NCI-H2107 (cell line): Measurements from ENCODE around the gene A3GALT2.
"Not testable (repeated sequence)": the region's sequence is repeated elsewhere in the genome, so short reads cannot be mapped to it uniquely, and the experiment has no call there.

ENCODE experiments used
- DNase-seq: peaks from one replicate; lab custom pipeline; 2025; lab: John Stamatoyannopoulos, UW

Gene A3GALT2

DNA sequence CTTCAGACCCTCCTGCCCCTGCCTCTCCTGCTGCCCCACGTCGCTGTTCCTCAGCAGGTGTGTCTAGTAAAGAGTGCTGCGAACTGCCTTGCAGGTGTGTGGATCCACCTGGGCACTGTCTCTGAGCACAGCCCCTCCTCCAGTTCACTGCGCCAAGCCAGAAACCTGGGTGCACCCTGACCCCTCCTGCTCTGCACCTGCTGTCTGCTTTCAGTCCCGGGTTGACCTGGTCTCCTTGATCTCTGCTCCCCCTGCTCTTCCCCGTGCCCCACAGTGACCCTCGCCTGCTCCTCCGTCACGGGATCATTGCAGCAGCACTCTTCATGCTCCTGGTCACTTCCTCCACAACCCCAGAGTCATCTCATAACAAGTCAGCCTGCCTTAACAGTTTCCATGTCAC, 6.5 kb downstream of the A3GALT2 start:
- DNase-seq: no peak

DNA sequence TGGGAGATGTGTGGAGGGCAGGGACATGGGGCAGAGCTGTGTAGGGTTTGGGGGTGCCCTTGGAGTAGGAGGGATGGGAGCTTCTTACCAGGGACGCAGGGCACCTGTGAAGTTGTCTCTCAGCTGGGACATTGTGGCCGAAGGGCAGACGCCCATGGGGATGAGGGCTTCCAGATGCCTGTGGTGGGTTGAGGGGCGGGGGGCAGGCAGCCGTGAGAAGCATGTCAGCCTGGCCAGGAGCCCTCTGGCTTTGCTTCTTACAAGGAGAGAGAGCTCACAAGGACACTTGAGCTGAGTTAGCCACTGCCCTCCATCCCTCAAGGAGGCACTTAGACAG, 8.5 kb downstream of the A3GALT2 start:
- no peak for DNase-seq

DNA sequence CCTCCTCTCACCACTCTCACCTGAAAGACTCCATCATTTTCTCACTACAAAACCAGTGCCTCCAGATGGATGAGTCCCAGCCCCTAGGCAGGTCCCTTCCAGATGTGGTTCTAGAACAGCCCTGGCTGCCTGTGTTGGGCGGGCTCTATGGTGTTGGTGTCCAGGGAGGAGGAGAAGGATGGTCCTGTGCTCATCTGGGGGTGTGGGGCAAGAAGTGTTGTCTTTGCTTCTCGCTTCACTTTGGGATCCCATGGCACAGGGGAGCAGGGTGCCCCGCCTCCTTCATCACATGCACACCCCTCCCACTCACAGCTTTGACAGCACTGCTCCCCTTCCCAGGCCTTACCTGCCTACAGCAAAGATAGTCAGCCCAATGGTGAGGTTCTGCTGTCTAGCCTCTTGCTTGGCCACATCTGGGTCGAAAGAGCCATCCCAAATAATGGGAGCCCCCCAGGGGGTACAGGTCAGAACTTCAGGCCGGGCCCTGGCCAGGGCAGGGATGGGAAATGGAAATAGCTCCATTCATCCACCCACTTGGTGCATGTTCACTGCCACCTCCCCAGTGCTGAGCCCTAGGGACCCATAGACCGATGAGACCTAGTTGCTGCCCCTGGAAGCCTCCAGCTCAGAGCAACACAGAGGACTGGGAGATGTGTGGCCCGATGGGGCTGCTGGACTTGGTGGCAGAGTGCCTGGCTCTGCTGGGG, 9.0 kb downstream of the A3GALT2 start:
- DNase-seq: no peak

DNA sequence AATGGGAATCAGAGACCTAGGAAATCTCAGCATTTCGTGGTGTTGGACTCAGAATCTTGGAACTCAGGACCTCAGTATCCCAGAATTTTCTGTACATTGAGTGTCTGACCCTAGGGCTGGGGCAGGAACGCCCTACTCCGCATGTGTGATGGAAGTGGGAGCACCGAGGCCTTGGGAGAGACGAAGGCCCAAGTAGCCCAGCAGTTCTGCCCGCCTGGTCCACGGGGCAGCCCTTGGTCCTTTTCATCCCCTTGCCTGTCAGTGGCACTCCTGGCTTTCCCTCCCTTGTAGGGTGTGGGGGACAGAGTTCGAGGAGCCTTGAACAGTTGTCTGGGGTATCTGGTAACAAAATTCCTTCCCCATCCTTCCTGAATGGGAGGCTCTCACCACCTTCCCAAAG, 10.2 kb downstream of the A3GALT2 start:
- no peak for DNase-seq

DNA sequence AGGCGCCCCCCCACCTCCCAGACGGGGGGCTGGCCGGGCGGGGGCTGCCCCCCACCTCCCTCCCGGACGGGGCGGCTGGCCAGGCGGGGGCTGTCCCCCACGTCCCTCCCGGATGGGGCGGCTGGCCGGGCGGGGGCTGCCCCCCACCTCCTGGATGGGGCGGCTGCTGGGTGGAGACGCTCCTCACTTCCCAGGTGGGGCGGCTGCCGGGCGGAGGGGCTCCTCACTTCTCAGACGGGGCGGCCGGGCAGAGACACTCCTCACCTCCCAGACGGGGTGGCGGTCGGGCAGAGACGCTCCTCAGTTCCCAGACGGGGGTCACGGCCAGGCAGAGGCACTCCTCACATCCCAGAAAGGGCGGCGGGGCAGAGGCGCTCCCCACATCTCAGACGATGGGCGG, 11.5 kb downstream of the A3GALT2 start:
- DNase-seq: not testable (repeated sequence)

DNA sequence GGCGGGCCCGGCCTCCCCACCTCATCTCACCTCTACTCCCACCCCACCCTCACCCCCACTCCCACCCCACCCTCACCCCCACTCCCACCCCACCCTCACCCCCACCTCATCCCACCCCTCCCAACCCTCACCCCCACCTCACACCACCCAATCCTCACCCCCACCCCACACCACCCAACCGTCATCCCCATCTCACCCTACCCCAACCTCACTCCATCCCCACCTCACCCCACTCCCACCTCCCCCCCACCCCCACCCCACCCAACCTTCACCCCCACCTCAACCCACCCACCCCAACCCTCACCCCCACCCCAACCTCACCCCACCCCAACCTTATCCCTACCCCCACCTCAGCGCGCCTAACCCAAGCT, 13.4 kb downstream of the A3GALT2 start:
- DNase-seq: no peak

DNA sequence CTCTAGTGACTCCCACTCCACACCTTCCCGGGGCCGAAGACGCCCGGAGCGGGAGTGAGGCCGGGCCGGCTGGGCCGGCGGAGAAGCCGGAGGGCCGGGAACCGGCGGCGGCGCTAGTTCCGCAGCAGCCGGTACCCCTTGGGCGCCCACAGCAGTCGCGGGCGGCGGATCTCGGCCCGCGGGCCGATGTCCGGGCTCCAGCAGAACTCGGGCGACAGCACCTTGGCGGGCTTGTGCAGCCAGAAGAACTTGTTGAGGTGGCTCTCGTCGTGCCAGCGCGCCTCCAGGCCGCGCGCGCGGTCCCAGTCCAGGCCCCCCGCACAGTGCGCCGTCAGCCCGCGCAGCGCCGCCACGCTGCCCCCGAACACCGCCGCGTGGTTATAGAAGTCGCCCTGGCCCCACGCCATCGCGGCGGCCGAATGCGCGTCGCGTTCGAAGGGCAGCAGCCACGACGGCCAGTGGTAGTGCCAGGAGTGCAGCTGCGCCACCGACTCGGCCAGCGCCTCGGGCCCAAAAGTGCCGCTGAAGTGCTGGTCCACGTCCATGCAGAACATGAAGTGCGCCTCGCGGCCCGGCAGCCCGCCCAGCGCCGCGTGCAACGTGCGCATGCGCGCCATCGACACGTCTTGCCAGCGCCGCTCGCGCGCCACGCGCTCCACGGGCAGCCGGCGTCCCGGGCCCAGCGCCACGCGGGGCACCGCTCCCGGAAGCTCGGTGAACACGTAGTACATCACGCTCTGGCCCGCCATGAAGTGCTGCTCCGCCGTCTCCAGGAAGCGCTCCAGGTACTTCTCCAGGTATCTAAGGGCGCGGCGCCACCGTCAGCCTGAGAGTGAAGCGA, 14.0 kb downstream of the A3GALT2 start:
- DNase-seq: no peak

DNA sequence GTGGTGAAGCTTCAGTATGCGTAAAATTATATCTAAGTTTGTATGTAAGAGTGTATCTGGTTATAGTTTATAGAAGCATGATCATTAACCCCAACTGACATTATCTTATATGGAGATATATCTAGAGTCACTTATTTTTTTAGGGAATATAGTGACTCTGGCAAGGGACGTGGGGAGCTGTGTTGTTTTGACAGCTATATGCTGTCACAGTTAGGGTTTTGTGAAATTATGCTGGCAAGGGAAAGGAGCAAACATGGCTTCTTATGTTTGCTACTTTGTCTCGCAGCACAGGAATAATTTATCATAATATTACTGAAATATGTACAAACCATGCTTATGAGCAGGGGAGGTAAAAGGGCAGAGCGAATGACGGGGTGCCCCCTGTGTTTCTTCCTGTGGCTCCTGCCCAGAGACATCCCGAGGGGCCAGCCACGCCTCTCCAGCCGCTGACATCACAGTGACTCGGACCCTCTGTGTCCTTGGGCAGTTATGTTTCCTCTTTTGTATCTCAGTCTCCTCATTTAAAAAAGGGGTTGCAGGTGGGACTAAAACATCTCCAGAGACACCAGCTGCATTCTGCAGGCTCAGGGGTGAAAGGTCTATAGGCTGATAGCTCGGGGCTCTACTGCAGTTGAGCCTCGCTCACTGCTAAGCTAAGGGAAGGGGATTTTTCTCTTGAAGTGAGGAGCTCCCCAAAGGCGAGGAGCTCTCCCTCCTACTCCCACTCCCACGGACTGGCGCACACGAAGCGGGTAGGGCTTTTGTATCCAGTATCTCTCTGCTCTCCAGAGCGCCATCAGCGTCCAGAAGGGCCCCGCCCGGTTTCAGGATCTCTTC, 14.9 kb downstream of the A3GALT2 start:
- no peak for DNase-seq

DNA sequence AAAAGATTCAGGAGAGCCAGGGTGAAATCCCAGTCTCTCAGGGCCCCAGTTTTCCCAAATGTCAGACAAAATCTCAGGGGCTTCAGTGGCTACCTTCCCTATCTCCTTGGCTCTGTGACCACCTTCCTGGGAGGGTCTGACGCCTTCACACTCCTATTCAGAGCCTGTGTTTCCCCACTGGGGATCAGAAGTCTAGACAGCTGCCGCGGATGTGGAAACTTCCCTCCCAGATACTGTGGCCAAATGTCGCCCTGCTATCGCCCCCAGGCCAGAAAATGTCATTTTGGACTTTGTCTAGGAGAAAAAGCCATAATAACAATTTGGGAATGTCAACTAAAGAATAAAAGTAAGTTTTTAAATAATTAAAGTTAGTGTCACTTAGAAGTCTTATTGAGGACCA, 15.9 kb downstream of the A3GALT2 start:
- no peak for DNase-seq

DNA sequence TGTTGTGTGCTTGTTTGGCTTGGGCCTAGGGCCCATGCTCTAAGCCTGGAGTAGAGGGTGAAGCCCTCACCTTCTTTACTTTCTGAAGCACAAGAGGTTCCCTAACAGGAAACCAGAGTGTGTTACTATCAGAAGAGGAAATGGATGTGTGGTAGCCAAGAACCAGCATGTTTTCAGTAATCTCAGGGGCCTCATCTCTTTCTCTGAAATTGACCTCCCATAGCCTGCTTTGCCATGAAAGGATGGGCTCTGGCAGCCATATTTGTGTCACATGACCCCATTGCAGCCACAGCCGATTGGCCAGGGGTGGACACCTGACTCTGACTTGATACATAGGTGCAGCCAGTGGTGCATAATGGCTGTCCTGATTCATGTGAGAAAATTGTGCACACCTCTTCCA, 18.6 kb downstream of the A3GALT2 start:
- no peak for DNase-seq

DNA sequence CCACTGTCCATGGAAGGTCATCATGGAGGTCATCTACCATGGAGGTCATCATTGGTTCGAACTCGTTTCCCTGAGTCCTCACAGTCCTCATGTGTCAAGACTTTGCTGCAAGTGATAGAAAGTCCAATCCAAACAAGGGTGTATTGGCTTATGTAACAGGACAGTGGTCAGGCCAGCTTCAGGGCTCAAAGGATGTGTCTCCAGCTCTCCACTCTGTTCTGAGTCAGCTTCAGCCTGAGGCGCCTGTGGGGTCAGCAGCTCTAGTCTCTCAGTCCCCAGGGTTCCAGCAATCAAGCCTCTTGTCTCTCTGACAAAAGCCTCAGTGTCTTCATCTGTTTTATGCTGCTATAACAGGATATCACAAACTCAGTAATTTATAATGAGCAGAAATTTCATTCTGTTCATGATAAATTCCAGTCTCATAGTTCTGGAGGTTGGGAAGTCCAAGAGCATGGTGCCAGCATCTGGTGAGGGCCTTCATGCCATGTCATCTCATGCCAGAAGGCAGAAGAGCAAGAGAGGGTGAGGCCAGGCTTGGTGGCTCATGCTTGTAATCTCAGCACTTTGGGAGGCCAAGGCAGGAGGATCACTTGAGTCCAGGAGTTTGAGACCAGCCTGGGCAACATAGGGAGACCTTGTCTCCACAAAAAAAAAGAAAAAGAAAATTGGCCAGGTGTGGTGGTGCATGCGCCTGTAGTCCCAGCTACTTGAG, 19.5 kb downstream of the A3GALT2 start:
- DNase-seq: no peak

DNA sequence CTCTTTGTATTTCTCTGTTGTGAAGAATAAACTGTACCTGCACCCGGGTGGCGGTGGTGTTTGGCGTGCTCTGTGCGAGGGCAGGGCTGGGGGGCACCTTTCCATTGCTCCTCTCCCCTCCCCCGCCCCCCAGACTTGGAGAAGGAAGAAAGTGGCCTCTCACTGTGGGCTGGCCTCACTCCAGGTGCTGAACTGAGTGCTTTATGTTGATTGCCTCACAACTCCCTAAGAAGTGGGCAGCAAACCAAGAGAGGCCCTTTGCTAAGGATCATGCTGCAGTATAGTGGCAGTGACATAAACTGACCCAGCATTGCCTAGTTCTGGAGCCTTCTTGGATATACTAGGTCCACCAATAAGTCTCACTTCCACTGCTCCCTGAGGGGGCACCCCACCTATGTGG, 20.2 kb downstream of the A3GALT2 start:
- DNase-seq: no peak

DNA sequence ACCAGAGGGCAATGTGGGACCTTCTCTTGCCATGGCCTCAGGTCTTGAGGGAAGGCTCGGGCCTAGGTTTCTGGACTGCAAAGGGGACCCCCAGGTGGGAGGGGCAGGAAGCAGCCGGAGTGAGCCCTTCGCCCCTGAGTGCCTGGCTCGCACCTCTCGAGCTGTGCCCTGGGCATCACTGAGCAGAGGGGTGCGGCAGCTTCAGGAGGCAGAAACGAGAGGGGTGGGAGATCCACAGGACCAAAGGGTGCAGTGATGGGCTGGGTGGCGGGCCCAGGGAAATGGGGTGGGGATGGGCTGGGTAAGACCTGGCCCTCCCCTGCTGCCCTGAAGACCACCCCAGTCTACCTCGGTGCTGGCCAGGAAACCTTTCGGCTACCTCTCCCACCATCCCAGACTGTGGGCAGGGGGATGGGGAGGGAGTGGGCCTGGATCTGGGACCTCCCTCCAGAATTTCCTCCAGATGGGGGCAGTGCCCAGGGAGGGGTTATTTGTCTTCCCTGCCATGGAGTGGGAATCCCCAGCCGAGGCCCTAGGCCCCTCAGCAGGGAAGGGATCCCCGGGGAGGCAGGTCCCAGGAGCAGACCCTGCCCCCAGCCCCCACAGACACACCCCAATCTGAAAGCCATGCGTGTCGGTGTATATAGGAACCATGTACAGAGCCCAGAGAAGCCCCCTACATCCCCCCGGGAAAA, 21.3 kb downstream of the A3GALT2 start:
- no peak for DNase-seq

DNA sequence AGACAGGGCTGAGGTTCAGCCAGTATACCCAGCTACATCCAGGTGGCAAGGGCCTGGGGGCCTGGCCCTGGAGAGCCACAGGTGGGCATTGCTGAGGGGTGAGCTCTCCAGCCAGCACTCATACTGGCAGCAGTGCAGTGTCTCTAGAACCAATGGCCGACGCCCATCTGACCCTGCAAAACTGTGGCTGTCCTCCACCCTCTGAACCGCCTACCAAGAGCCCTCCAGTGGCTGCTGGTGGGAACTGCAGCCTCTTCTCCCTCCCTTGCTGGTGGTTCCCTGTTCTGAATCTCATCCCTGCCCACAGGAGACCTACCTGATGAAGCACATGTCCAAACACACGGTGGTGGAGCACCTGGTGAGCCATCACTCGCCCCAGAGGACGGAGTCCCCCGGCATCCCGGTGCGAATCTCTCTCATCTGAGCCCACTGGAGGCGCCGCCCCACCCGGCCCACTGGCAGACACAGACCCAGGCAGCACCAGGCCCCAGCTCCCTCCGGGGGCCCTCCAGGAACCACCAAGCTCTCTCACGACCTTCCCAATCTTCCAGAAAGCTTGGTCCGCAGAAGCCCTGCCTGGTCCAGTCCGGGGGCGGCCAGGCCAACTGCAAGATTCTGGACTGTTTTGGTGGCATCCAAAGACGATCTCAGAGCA, 22.1 kb downstream of the A3GALT2 start:
- peak; percentile 14 for DNase-seq

DNA sequence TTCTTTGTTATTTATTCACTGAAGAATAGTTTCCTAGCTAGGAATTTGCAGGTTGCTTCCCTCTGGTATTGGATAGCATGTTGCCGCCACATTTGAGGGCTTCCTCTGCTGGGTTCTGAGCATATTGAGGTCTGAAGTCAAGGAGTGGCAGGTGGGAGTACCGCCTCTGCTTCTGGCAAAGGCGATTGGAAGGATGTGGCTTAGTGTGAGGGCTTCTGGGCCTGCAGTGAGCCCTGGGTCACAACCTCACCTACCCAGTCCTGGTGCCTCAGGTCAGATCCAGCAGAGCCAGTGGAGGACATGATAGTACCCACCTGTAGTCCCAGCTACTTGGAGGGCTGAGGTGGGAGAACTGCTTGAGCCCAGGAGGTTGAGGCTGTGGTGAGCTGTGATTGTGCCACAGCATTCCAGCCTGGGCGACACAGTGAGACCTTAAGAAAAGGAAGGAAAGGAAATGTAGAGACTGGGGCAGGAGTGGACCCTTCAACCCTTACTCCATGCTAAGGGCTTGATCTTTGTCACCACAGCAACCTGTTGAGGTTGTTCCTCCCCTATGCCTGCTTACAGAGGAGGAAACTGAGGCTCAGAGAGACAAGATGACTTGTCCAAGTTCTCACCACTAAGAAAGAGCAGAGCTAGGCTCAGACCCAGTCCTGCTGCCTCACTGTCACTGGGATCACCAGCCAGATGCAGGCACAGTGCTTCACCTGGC, 22.8 kb downstream of the A3GALT2 start:
- DNase-seq: no peak

DNA sequence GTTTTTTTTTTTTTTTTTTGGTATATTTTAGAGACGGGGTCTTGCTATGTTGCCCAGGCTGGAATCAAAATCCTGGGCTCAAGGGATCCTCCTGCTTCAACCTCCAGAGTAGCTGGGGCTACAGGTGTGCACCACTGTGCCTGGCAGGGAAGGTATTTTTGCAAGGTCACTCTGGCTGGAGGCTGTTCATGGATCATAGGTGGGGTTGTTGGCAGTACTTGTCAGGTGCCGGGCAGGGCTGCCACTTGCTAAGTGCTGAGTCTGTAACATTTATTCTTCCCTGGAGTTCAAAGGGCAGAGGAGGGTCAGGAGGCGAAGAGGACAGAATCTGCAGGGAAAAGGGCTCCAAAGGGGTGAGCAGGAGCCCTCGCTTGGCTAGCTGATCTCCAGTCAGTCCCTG, 24.1 kb downstream of the A3GALT2 start:
- DNase-seq: no peak

DNA sequence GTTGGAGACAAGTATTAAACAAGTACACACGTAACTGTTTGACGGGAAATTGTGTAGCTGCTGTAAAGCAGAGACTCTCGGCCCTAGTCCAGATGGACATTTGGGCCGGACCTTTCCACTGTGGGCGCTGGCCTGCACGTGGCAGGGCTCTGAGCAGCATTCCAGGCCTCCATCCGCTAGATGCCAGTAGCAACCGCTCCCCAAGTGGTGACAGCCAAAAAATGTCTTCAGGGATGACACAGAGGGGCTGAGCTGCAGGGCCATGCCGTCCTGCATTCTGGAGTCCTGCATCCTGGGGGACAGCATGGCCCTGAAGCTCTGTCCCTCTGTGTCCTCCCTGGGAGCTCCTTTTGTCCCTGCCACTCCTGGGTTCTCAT, 24.8 kb downstream of the A3GALT2 start:
- DNase-seq: no peak

DNA sequence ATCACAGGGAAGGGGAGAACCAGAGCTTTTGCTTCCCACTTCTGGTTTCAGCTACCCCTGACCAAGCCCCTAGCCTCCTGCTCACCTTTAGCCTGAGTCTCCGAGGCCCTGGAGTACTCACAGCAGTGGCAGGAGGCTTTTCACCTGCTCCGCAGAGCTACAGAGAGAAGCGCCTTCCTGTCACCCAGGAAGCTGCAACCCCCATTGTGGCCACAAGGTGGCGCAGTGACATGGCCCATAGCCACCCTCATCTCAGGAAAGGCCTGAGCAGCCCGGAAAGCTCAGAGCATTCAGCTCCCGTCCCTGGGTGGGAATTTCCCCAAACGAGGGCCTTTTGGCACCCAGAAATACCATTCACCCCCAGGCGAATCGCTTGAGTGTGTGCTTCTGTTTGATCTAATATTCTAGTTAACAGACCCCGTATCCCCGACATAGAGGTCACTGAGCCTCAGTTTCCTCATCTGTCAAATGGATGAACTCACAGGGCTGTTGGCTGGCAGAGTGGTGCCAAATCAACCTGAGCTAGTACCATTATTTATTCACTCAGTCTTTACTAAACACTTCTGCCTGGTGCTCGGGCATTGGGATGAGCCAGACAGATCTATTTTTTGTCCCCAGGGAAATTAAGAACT, 25.3 kb downstream of the A3GALT2 start:
- DNase-seq: peak; percentile 87

DNA sequence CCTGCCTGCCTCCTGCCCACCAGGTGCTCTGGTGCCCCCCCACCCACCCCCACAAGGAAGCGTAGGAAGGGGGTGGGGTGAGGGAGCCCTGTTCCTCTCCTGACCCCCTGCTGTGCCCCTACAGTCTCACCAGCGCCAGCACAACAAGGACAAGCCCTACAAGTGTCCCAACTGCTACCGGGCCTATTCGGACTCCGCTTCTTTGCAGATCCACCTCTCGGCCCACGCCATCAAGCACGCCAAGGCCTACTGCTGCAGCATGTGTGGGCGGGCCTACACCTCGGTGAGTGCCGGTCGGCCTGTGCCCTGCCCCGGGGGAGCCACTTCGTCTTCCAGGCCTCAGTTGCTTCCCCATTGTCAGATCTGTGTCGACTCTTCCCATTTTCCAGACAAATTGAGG, 25.9 kb downstream of the A3GALT2 start:
- DNase-seq: no peak
